GM18861 (cell line): ENCODE results near the gene NCAPH2.

Experiments used
- ATAC-seq: cut with Tn5 transposase; IDR thresholded peaks from one replicate; pipeline ENCODE4 v1.9.1; 2021; ENCODE audit not compliant: unreplicated experiment

Gene NCAPH2

DNA sequence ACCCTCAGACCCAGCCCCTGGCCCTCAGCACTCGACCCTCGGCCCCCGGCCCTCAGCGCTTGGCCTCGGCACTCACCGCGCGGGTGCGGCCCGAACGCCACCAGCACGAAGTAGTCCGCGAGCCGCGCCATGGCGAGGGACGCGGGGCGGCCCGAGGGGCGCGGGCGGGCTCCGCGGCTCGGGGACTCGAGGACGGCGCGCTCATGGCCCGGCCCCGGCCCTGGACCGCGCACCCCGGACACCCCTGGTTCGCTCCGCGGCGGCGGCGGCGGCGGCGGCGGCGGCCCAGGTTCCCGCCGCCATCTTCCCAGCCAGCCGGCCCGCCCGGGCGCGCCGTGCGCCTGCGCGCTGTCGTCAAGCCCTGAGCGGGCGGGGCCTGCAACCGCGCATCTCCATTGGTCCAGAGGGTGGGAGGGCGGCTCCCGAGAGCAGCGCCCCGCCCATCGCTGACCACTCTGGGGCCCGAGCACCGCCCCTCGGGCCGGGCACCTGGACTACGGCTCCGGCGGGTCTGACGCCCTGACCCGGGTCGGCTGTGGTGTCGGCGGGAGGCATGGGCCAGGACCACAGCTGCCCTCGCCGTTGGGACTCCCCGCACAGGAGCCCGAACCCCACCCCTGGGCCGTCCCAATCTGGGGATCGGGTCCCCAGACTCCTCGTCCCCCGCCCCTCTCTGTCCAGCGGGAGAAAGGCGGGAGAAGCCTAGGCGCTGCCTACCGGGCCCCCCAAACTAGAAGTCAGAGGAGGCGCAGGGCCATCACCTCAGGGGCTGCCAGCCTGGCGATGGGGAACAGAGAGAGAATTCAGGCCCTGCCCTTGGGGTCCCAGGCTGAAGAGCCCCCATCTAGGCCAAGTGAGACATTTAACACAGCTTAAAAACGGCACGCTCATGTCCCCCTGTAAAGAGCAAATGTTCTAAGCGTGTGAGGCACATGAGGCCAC lies 33.0 kb upstream of the NCAPH2 start, which contains the start of gene SBF1:
TSS of gene SBF1 (minus strand) at position 326 of the 942 bp plus-strand sequence. CDS start at position 131, 195 bp downstream.
- ATAC-seq, result peak; percentile 49

DNA sequence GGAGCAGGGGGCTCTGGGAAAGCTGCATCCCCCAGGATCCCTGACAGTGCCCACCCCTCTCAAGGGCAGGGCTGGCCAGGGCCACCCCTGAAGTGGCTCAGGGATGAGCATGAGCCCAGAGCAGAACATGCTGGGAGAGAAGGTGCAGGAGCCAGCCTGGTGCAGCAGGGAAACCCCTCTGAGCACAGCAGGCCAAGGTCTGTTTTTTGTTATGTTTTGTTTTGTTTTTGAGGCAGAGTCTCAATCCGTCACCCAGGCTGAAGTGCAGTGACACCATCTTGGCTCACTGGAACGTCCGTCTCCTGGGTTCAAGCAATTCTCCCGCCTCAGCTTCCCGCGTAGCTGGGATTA lies 32.4 kb upstream of the NCAPH2 start:
- no peak for ATAC-seq

DNA sequence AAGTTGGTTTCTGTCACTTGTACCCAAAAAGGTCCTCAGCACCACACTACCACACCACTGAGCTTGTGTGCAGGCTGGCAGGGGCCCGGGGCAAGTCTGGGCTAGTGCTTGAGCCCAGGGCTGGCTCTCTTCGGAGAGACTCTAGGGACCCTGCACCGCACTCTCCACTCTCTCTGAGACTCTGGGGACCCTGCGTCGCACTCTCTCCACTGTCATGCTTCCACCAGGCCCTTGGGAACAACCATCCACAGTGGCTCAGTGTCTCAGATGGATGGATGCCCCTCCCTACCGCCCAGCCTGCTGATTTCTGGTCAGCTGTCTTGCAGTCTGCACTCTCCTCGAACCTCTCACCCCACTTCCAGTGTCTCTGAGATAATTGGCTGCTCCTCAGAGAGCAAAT lies 31.2 kb upstream of the NCAPH2 start:
- ATAC-seq, result no peak

GRCh38 chr22:50477923-50478322 lies 30.1 kb upstream of the NCAPH2 start:
- ATAC-seq, result no peak

DNA sequence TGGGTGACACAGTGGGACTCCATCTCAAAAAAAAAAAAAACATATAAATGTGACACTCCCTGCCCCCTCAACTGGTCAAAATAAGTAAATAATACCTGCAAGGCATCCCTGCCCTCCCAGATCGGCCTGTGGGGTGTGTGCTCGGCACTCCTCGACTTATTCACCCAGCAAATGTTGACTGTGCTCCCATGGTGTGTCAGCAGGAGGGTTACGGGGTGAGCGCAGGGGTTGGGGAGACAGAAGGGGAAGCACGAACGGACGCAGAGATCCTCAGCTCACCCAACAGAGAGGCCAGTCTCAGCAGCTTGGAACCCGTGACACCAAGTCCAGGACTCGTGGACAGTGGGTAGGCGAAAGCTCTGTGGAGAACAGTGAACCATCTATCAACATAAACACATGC lies 28.3 kb upstream of the NCAPH2 start:
- ATAC-seq, result no peak

DNA sequence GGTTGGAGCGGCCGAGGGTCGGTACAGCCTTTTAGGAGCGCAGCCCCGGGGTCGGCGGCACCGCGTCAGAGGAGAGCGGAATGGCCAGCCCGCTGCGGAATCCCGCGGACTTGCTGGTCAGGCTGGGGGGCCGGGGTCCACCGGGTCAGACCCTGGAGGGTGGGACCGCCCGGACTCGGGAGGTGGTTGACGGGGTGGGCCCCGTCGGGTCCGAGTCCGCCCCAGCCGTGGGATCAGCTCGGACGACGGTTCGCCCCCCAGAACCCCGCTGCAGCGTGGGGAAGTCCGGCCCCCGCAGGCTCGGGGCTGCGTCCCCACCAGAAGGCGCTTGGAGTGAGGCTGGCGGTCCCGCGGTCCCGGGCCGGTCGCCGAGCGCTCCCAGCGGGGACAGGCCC lies 27.0 kb upstream of the NCAPH2 start:
- ATAC-seq, result no peak

GRCh38 chr22:50481440-50482106 lies 26.5 kb upstream of the NCAPH2 start, which contains the start of gene ADM2:
Gene ADM2, plus strand, starts transcription at chr22:50481543. Its CDS starts 305 bp downstream, at chr22:50481848.
- ATAC-seq, result no peak

DNA sequence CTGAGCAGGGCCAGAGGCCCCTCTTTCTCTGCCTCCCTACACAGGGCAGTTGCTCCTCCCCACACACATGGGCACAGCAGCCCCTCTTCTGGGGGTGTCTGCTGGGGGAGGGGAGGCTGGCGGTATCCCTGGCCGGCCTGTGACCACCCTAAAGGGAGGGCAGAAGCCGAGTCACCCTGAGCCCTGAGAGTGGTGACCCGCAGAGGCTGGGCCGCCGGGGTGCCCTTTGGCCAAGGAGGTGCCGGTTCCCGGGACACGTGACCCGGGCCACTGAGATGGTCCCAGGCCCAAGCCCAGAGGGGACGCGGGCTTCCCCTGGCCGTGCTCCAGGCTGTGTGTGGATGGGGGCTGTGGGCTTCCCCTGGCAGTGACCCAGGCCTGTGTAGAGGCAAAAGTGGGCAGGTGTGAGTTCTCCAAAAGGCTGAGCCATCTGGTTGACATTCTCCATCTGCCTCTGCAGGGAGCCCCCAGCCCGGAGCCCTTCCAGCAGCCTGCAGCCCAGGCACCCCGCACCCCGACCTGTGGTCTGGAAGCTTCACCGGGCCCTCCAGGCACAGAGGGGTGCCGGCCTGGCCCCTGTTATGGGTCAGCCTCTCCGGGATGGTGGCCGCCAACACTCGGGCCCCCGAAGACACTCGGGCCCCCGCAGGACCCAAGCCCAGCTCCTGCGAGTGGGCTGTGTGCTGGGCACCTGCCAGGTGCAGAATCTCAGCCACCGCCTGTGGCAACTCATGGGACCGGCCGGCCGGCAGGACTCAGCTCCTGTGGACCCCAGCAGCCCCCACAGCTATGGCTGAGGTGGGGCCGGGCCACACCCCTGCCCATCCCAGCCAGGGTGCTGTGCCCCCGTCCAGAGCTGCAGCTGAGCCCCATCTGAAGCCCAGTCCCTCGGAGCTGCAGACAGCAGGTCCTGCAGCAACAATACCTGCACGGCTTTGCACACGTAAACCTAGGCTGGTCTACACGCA lies 25.6 kb upstream of the NCAPH2 start:
- ATAC-seq, result no peak

GRCh38 chr22:50483106-50483505 lies 24.9 kb upstream of the NCAPH2 start:
- no peak for ATAC-seq

GRCh38 chr22:50483556-50483955 lies 24.5 kb upstream of the NCAPH2 start:
- no peak for ATAC-seq

DNA sequence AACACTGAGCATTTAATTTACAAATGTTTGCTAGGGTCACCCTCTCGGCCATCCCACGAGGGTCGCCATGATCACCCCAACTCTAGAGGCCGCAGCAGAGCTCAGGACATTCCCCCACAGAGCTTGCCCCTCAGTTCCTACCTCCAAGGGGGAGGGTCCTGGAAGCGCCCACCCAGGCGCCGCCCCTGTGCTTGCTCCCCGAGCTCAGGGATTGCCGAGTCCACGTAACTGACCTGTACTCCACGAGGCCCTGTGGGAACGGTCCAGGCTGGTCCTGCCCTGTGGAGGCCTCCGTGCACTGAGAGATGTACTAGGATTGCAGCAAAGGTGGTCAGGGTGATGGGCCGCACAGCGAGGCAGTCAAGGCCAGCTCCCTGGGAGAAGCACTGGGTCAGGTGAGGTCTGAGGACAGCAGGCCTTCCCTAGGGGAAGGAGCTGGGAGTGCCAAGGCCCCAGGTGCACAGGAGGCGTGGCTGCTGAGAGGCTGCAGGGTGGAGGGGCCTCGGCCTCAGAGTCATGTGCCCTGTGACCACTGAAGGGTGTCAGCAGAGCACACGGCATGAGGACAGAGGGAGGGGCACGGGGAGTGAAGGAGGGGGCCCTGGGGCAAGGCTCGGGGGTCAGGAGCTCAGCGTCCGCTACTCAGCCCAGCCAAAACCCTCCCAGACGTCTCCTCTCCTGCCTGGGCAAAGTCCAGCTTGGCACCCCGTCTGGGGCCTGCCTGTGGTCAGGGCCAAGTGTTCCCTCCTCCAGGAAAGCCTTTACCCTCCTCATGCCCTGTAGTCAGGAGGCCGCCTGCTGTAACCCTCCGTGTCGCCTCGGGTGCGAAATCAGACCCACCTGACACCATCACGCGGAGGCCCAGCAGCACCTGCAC lies 23.8 kb upstream of the NCAPH2 start:
- ATAC-seq, result no peak

GRCh38 chr22:50485221-50486131 lies 22.5 kb upstream of the NCAPH2 start:
- ATAC-seq, result no peak

DNA sequence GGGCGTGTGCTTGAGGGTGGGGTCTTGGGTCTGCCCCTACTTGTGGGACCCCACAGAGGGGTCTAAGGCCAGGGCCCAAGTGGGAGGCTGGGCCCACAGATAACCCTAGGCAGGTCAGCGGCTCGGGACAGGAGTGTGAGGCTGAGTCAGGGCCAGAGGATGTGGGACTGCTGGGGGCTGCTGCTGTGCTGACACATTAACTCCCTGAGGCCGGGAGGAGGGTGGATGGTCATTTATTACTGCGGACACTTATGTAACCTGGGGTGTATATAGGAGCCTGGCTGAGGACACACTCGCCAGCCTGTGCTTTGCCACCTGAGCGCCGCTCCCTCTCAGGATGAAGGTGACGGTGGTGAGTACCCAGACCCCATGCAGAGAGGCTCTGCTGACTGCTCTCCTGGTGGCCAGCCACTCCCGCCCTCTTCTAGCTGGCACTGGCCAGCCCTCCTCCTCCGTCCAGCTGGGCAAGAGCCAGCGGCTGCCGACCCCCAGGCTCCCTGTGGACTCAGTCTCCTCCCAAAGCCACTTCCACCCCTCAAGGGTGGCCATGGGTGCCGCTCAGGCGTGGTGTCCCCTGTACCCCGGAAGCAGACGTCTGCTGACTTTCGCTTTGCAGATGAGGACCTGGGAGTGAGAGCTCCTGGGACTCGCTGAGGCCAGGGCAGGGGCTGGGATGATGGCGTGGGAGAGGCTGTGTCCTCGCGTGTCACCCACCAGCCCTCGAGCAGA lies 21.3 kb upstream of the NCAPH2 start, which contains the start of gene MIOX:
TSS of gene MIOX (plus strand) at position 299 of the 729 bp plus-strand sequence. CDS start at position 338, 39 bp downstream.
- no peak for ATAC-seq

DNA sequence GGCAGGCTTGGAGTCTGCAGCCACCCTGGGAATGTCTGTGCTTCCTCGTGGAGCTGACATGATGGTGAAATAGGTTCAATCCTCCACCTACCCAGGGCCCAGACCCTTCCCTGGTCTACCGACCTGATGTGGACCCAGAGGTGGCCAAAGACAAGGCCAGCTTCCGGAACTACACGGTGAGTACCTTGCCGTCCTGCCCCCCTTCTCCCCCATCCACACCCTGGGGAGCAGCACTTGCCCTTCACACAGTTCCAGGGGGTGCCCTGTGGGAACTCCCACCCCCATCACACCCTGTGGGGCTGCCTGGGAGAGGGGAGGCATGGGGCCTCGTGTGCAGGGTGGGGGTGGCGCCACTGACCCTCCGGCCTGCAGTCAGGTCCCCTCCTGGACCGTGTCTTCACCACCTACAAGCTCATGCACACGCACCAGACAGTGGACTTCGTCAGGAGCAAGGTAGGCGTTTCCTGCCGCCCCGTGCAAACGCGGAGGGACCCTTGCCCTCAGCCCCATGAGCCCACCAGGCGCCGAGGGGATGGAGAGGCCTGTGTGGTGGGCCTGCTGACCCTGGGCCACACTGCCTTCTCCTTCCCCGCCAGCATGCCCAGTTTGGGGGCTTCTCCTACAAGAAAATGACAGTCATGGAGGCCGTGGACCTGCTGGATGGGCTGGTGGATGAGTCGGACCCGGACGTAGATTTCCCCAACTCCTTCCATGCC lies 20.6 kb upstream of the NCAPH2 start:
- ATAC-seq, result no peak

GRCh38 chr22:50488006-50488677 lies 19.9 kb upstream of the NCAPH2 start:
- ATAC-seq, result no peak

GRCh38 chr22:50488886-50489285 lies 19.1 kb upstream of the NCAPH2 start:
- ATAC-seq, result no peak
